Endothelial cell of umbilical vein (primary cell): ENCODE measurements around the gene GC.

ENCODE experiments used
- CTCF ChIP-seq, 2 donors: IDR thresholded peaks; 1 replicate in 1 of 2; 2 replicates in 1 of 2; pipeline ENCODE4 v1.5.1; 2011; ENCODE audit warnings: low read length in 2 of 2, mild to moderate bottlenecking in 2 of 2, moderate library complexity in 2 of 2, control low read depth in 1 of 2, inconsistent platforms in 1 of 2, low read depth in 1 of 2; ENCODE audit not compliant: insufficient read depth in 1 of 2; ENCODE audit errors: extremely low read depth in 1 of 2
- EZH2 ChIP-seq: IDR thresholded peaks from 2 replicates; pipeline ENCODE4 v1.6.1; 2012; ENCODE audit warnings: borderline replicate concordance, low read depth, mild to moderate bottlenecking, moderate library complexity, low read length, inconsistent platforms; ENCODE audit not compliant: severe bottlenecking
- POLR2A ChIP-seq: IDR thresholded peaks from 2 replicates; pipeline ENCODE4 v1.6.1; 2012; ENCODE audit warnings: low read depth, mild to moderate bottlenecking, control low read depth, low read length
- POLR2AphosphoS5 ChIP-seq: IDR thresholded peaks from 2 replicates; pipeline ENCODE4 v1.6.1; 2012; ENCODE audit warnings: low read depth, mild to moderate bottlenecking, control low read depth, low read length, moderate library complexity; ENCODE audit not compliant: insufficient read depth

- TF ChIP-seq POLR2AphosphoS5 (no peak), CTCF (IDR thresholded peaks at IDR 0.05; ENCODE audit: extremely low read depth in 1 of 2, insufficient read depth in 1 of 2, low read depth in 1 of 2, low read length in 2 of 2) (no peak), POLR2A (no peak), EZH2 (no peak)
These were observed 12.3 kb downstream of the GC start for GRCh38 chr4:71771613-71772012.
